PC-9 (cell line): ENCODE data around the gene CEL. TPM values are rescaled to one million over a fixed set of nuclear protein-coding genes. Genes with fewer than 3 reads are reported as not detected.
"Not testable (repeated sequence)": the region's sequence is repeated elsewhere in the genome, so short reads cannot be mapped to it uniquely, and the experiment has no call there.

Experiments
- BruUV-seq: library from RNA; stranded (reverse); fragments of 400-500 nt; replicated peaks from 2 replicates; lab custom pipeline; 2021; lab: Mats Ljungman, UMichigan
- CTCF ChIA-PET: fragments of 300-600 bp; sonication (Branson Sonifier 250); formaldehyde crosslinking; loops from one replicate; lab custom pipeline; 2022; ENCODE audit warnings: antibody characterized with exemption; lab: Charles Lee
- POLR2A ChIA-PET: fragments of 300-600 bp; sonication (Branson Sonifier 250); formaldehyde crosslinking; loops from one replicate; lab custom pipeline; 2022; ENCODE audit warnings: antibody characterized with exemption; ENCODE audit not compliant: unreplicated experiment; lab: Charles Lee
- DNase-seq, 2 experiments: peaks; one replicate each; pipeline versions ENCODE4 v3.0.0 to v3.0.0-alpha.2; 2015 to 2022; ENCODE audit warnings: mixed read lengths in 1 of 2
- H2AFZ ChIP-seq: fragments of 200-600 bp; sonication (generic); 2 replicates; pipeline ENCODE4 v1.8.1; 2017; ENCODE audit warnings: antibody characterized with exemption
- H3F3A ChIP-seq: fragments of 200-600 bp; sonication (generic); 2 replicates; pipeline ENCODE4 v1.8.1; 2017; ENCODE audit warnings: antibody characterized with exemption, mild to moderate bottlenecking, low read depth; ENCODE audit not compliant: insufficient read depth
- H3K27ac ChIP-seq: fragments of 200-600 bp; sonication (generic); 2 replicates; pipeline ENCODE4 v1.6.1; 2016; ENCODE audit warnings: mixed run types
- H3K27me3 ChIP-seq: fragments of 200-600 bp; sonication (generic); 2 replicates; pipeline ENCODE4 v1.6.1; 2016; ENCODE audit warnings: low read depth, mixed run types; ENCODE audit not compliant: insufficient read depth
- H3K36me3 ChIP-seq: fragments of 200-600 bp; sonication (generic); 2 replicates; pipeline ENCODE4 v1.6.1; 2016; ENCODE audit warnings: low read depth, mixed run types
- H3K4me1 ChIP-seq: fragments of 200-600 bp; sonication (generic); replicated peaks from 2 replicates; pipeline ENCODE4 v1.6.1; 2016; ENCODE audit warnings: mixed run types; ENCODE audit not compliant: insufficient read depth
- H3K4me2 ChIP-seq: fragments of 200-600 bp; sonication (generic); 2 replicates; pipeline ENCODE4 v1.6.1; 2017; ENCODE audit warnings: mixed run types
- H3K4me3 ChIP-seq: fragments of 200-600 bp; sonication (generic); 2 replicates; pipeline ENCODE4 v1.6.1; 2016; ENCODE audit warnings: mixed run types
- H3K79me2 ChIP-seq: fragments of 200-600 bp; sonication (generic); 2 replicates; pipeline ENCODE4 v1.6.1; 2017; ENCODE audit warnings: low read depth, mixed run types
- H3K9me2 ChIP-seq: fragments of 200-600 bp; sonication (generic); 2 replicates; pipeline ENCODE4 v1.8.1; 2017; ENCODE audit warnings: mild to moderate bottlenecking; ENCODE audit not compliant: insufficient read depth
- H3K9me3 ChIP-seq: fragments of 200-600 bp; sonication (generic); 2 replicates; pipeline ENCODE4 v1.8.1; 2016; ENCODE audit warnings: low read depth; ENCODE audit not compliant: insufficient read depth
- H4K20me1 ChIP-seq: fragments of 200-600 bp; sonication (generic); 2 replicates; pipeline ENCODE4 v1.8.1; 2017; ENCODE audit not compliant: insufficient read depth
- EZH2 ChIP-seq: fragments of 200-600 bp; sonication (generic); IDR thresholded peaks from 2 replicates; pipeline ENCODE4 v1.8.0; 2017; ENCODE audit warnings: antibody characterized with exemption, low read depth
- intact Hi-C: fragments of 100-400 bp; cut with micrococcal nuclease; formaldehyde crosslinking; loops from one replicate; pipeline ENCODE4 v1.10.0; 2022; ENCODE audit not compliant: unreplicated experiment
- total RNA-seq: library from RNA; stranded (reverse); gene quantifications from 2 replicates; pipeline ENCODE4 v1.2.3, GENCODE V29; 2021
- TF ChIP-seq, protein P1 (sequence below): fragments of 200-600 bp; sonication (generic); conservative IDR thresholded peaks from 2 replicates; pipeline ENCODE4 v1.6.1; 2017; ENCODE audit warnings: mixed run types, antibody characterized with exemption, mild to moderate bottlenecking, moderate library complexity

CEL gene
- total RNA-seq, 1 experiment from 2014 or later, result 2.7 TPM

GRCh38 chr9:133071484-133072150 lies 9.8 kb downstream of the CEL start:
- no peak overlapping the region for H2AFZ ChIP-seq
- BruUV-seq, result no TSS peak
- H3K27me3 ChIP-seq, result peaks cover 13% of the 10 kb centered on the region
- no peak for DNase-seq
- no peaks in the 10 kb centered on the region for H4K20me1 ChIP-seq
- H3K4me1 ChIP-seq, result no peaks in the 10 kb centered on the region
- ChIA-PET POLR2A (no interaction called here), CTCF (interaction anchor here (0.7 kb wide), 1 partner anchor 28 kb away, joined by 5 read pairs; no protein-coding TSS in a partner anchor)
- no peaks in the 10 kb centered on the region for H3K9me2 ChIP-seq
- intact Hi-C loops, result no loop called here
- no peak overlapping the region for H3K4me3 ChIP-seq
- no peaks in the 10 kb centered on the region for H3K36me3 ChIP-seq
- H3F3A ChIP-seq, result peaks cover 6% of the 10 kb centered on the region; the same call in 1 of the 2 replicates
- H3K27ac ChIP-seq, result no peak overlapping the region
- H3K9me3 ChIP-seq, result no peaks in the 10 kb centered on the region
- no peak for TF ChIP-seq EZH2
- TF ChIP-seq, protein P1, sequence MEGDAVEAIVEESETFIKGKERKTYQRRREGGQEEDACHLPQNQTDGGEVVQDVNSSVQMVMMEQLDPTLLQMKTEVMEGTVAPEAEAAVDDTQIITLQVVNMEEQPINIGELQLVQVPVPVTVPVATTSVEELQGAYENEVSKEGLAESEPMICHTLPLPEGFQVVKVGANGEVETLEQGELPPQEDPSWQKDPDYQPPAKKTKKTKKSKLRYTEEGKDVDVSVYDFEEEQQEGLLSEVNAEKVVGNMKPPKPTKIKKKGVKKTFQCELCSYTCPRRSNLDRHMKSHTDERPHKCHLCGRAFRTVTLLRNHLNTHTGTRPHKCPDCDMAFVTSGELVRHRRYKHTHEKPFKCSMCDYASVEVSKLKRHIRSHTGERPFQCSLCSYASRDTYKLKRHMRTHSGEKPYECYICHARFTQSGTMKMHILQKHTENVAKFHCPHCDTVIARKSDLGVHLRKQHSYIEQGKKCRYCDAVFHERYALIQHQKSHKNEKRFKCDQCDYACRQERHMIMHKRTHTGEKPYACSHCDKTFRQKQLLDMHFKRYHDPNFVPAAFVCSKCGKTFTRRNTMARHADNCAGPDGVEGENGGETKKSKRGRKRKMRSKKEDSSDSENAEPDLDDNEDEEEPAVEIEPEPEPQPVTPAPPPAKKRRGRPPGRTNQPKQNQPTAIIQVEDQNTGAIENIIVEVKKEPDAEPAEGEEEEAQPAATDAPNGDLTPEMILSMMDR, result no peak
- H3K79me2 ChIP-seq, result no peaks in the 10 kb centered on the region
- no peak overlapping the region for H3K4me2 ChIP-seq

GRCh38 chr9:133072210-133072609 lies 10.4 kb downstream of the CEL start:
- H4K20me1 ChIP-seq, H3K4me2 ChIP-seq, H2AFZ ChIP-seq, DNase-seq, intact Hi-C loops, H3K36me3 ChIP-seq, POLR2A ChIA-PET, H3F3A ChIP-seq, H3K27ac ChIP-seq, BruUV-seq, H3K4me3 ChIP-seq, H3K9me3 ChIP-seq, H3K4me1 ChIP-seq, H3K79me2 ChIP-seq, H3K9me2 ChIP-seq: not testable (repeated sequence)
- CTCF ChIA-PET, result interaction anchor here (0.7 kb wide), 1 partner anchor 27 kb away, joined by 5 read pairs; no protein-coding TSS in a partner anchor
- H3K27me3 ChIP-seq, result peaks cover 17% of the 10 kb centered on the region

- no TSS peak for BruUV-seq
- Histone ChIP-seq H3K4me2 (no peak overlapping the region), H3K36me3 (no peaks in the 10 kb centered on the region), H3K79me2 (no peaks in the 10 kb centered on the region), H3K9me3 (no peaks in the 10 kb centered on the region), H2AFZ (no peak overlapping the region), H3K27me3 (peaks cover 28% of the 10 kb centered on the region), H3K4me1 (no peaks in the 10 kb centered on the region), H4K20me1 (no peaks in the 10 kb centered on the region), H3K9me2 (no peaks in the 10 kb centered on the region), H3K4me3 (no peak overlapping the region), H3K27ac (no peak overlapping the region), H3F3A (peaks cover 6% of the 10 kb centered on the region; the same call in 1 of the 2 replicates)
- ChIA-PET CTCF (no interaction called here), POLR2A (interaction anchor here (0.5 kb wide), 1 partner anchor 49 kb away, joined by 3 read pairs; no protein-coding TSS in a partner anchor)
- intact Hi-C loops, result no loop called here
- TF ChIP-seq EZH2, result no peak
- TF ChIP-seq, protein P1, result no peak
- no peak for DNase-seq
These were observed 11.6 kb downstream of the CEL start for GRCh38 chr9:133073086-133074014.
